Lower leg skin (tissue), 3 donors: ENCODE data around the gene ARHGDIG.

Source experiments
- CTCF ChIP-seq, 3 donors: fragments of 450-650 bp; IDR thresholded peaks; one replicate each; pipeline ENCODE4 v1.5.1; 2016; ENCODE audit warnings: antibody characterized with exemption in 3 of 3, mild to moderate bottlenecking in 3 of 3, moderate library complexity in 2 of 3
- POLR2A ChIP-seq, 2 donors: fragments of 450-650 bp; IDR thresholded peaks; one replicate each; pipeline ENCODE4 v1.6.1; 2016 to 2017; ENCODE audit warnings: antibody characterized with exemption in 2 of 2, mild to moderate bottlenecking in 1 of 2, moderate library complexity in 1 of 2

DNA sequence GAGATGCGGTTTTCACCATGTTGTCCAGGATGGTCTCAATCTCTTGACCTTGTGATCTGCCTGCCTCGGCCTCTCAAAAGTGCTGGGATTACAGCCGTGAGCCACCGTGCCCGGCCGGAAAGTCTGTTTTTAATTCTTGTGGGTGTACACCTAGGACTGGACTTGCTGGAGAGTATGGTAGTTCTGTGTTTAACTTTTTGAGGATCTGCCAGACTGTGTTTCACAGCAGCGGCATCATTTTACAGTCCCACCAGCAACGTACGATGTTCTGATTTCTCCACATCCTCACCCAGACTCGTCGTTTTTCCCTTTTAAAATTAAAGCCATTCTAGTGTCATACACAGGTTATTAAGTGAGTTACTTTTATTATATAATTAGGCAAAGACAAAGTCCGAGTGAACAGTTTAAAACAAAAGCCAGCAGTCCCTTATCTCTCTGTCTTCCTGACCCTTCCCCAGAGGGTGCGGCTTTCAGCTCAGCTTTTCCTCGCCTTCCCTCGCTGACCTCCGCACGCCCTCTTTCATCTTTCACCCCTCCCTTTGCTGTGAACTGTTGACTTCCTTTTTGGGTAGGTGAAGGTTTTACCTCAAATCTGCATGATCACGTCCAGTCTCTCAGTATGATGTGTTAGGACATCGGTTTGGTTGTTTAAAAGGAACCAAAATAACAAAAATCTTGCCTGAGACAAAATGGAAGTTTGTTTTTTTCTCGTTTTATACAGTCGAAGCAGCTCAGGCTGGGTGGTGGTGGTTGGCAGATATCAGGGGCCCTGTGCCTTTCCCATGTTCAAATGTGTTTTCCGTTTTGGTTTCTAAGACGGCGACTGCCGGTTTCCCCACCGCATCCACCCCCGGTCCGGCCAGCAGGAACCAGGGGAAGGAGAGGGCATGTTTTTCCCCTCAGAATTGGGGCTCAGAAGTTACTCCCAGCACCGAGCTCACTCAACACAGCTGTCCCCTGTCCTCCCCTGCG is 27.7 kb upstream of the ARHGDIG start:
- TF ChIP-seq CTCF (IDR thresholded peaks at IDR 0.05), result no peak
- TF ChIP-seq POLR2A (IDR thresholded peaks at IDR 0.05), result no peak
